ENCODE results near the gene SCNN1B. TPM values are rescaled to one million over a fixed set of nuclear protein-coding genes. Genes with fewer than 3 reads are reported as not detected.
"Not testable (repeated sequence)": the region's sequence is repeated elsewhere in the genome, so short reads cannot be mapped to it uniquely, and the experiment has no call there.

Gene SCNN1B
- total RNA-seq, 1 experiment from 2014 or later: not detected

- ChIA-PET POLR2A (no interaction called here), CTCF (interaction anchor here (0.6 kb wide), 1 partner anchor 52 kb away, joined by 6 read pairs; no protein-coding TSS in a partner anchor)
- BruUV-seq (replicated peaks): no TSS peak
- H3K9me3 ChIP-seq: no peaks in the 10 kb centered on the region
- intact Hi-C loops (cut with micrococcal nuclease; ENCODE audit: unreplicated experiment): no loop called here
- H3K27me3 ChIP-seq (replicated peaks; ENCODE audit: control insufficient read depth, insufficient read depth, low read length): no peaks in the 10 kb centered on the region
- no peak overlapping the region for H3K4me3 ChIP-seq (ENCODE audit: low read depth, low read length)
- no peaks in the 10 kb centered on the region for H3K4me1 ChIP-seq
- Mint-ChIP-seq H3K36me3 (ENCODE audit: insufficient read depth, unreplicated experiment) (no peaks in the 10 kb centered on the region), H3K4me3 (ENCODE audit: unreplicated experiment) (no peak overlapping the region), H3K4me1 (ENCODE audit: low read depth, unreplicated experiment) (no peaks in the 10 kb centered on the region), H3K9me3 (ENCODE audit: unreplicated experiment) (no peaks in the 10 kb centered on the region), H3K27ac (ENCODE audit: unreplicated experiment) (no peak overlapping the region), H3K27me3 (ENCODE audit: insufficient read depth, unreplicated experiment) (peaks cover 15% of the 10 kb centered on the region)
- H3K36me3 ChIP-seq (ENCODE audit: control insufficient read depth, insufficient read depth, low read length): no peaks in the 10 kb centered on the region
- TF ChIP-seq, protein P1, sequence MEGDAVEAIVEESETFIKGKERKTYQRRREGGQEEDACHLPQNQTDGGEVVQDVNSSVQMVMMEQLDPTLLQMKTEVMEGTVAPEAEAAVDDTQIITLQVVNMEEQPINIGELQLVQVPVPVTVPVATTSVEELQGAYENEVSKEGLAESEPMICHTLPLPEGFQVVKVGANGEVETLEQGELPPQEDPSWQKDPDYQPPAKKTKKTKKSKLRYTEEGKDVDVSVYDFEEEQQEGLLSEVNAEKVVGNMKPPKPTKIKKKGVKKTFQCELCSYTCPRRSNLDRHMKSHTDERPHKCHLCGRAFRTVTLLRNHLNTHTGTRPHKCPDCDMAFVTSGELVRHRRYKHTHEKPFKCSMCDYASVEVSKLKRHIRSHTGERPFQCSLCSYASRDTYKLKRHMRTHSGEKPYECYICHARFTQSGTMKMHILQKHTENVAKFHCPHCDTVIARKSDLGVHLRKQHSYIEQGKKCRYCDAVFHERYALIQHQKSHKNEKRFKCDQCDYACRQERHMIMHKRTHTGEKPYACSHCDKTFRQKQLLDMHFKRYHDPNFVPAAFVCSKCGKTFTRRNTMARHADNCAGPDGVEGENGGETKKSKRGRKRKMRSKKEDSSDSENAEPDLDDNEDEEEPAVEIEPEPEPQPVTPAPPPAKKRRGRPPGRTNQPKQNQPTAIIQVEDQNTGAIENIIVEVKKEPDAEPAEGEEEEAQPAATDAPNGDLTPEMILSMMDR (IDR thresholded peaks at IDR 0.05; ENCODE audit: insufficient read depth in 1 of 2, low read depth in 1 of 2, low read length in 1 of 2, severe bottlenecking in 1 of 2, unreplicated experiment in 1 of 2): no peak
- no peak for DNase-seq
Observed at GRCh38 chr16:23379707-23380106, 77.6 kb downstream of the SCNN1B start.

DNA sequence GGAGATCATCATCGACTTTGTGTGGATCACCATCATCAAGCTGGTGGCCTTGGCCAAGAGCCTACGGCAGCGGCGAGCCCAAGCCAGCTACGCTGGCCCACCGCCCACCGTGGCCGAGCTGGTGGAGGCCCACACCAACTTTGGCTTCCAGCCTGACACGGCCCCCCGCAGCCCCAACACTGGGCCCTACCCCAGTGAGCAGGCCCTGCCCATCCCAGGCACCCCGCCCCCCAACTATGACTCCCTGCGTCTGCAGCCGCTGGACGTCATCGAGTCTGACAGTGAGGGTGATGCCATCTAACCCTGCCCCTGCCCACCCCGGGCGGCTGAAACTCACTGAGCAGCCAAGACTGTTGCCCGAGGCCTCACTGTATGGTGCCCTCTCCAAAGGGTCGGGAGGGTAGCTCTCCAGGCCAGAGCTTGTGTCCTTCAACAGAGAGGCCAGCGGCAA lies 78.4 kb downstream of the SCNN1B start:
- no peaks in the 10 kb centered on the region for H3K9me3 Mint-ChIP-seq (ENCODE audit: unreplicated experiment)
- no TSS peak for BruUV-seq (replicated peaks)
- H3K27ac Mint-ChIP-seq (ENCODE audit: unreplicated experiment): no peak overlapping the region
- peaks cover 15% of the 10 kb centered on the region for H3K27me3 Mint-ChIP-seq (ENCODE audit: insufficient read depth, unreplicated experiment)
- Histone ChIP-seq H3K4me1 (no peaks in the 10 kb centered on the region), H3K4me3 (ENCODE audit: low read depth, low read length) (no peak overlapping the region), H3K9me3 (no peaks in the 10 kb centered on the region), H3K27me3 (replicated peaks; ENCODE audit: control insufficient read depth, insufficient read depth, low read length) (no peaks in the 10 kb centered on the region), H3K36me3 (ENCODE audit: control insufficient read depth, insufficient read depth, low read length) (no peaks in the 10 kb centered on the region)
- H3K4me1 Mint-ChIP-seq (ENCODE audit: low read depth, unreplicated experiment): no peaks in the 10 kb centered on the region
- intact Hi-C loops (cut with micrococcal nuclease; ENCODE audit: unreplicated experiment): no loop called here
- ChIA-PET CTCF (no interaction called here), POLR2A (no interaction called here)
- H3K4me3 Mint-ChIP-seq (ENCODE audit: unreplicated experiment): no peak overlapping the region
- TF ChIP-seq, protein P1 (IDR thresholded peaks at IDR 0.05; ENCODE audit: insufficient read depth in 1 of 2, low read depth in 1 of 2, low read length in 1 of 2, severe bottlenecking in 1 of 2, unreplicated experiment in 1 of 2): no peak
- no peaks in the 10 kb centered on the region for H3K36me3 Mint-ChIP-seq (ENCODE audit: insufficient read depth, unreplicated experiment)
- no peak for DNase-seq

DNA sequence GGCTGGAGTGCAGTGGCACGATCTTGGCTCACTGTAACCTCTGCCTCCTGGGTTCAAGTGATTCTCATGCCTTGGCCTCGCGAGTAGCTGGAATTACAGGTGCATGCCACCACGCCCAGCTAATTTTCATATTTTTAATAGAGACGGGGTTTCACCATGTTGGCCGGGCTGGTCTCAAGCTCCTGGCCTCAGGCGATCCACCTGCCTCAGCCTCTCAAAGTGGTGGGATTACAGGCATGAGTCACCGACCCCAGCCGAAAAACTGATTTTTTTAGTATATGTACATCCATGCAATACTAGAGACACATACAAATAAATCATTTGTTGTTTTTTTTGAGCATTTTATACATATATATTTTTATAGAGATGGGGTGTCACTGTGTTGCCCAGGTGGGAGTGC lies 79.6 kb downstream of the SCNN1B start:
- H3K4me3 Mint-ChIP-seq (ENCODE audit: unreplicated experiment); DNase-seq; H3K27ac Mint-ChIP-seq (ENCODE audit: unreplicated experiment); POLR2A ChIA-PET; H3K9me3 Mint-ChIP-seq (ENCODE audit: unreplicated experiment); BruUV-seq (replicated peaks); H3K36me3 Mint-ChIP-seq (ENCODE audit: insufficient read depth, unreplicated experiment); CTCF ChIA-PET; H3K4me3 ChIP-seq (ENCODE audit: low read depth, low read length); H3K9me3 ChIP-seq; H3K36me3 ChIP-seq (ENCODE audit: control insufficient read depth, insufficient read depth, low read length); H3K4me1 Mint-ChIP-seq (ENCODE audit: low read depth, unreplicated experiment); intact Hi-C loops (cut with micrococcal nuclease; ENCODE audit: unreplicated experiment); H3K4me1 ChIP-seq; H3K27me3 ChIP-seq (replicated peaks; ENCODE audit: control insufficient read depth, insufficient read depth, low read length): not testable (repeated sequence)
- peaks cover 15% of the 10 kb centered on the region for H3K27me3 Mint-ChIP-seq (ENCODE audit: insufficient read depth, unreplicated experiment)

DNA sequence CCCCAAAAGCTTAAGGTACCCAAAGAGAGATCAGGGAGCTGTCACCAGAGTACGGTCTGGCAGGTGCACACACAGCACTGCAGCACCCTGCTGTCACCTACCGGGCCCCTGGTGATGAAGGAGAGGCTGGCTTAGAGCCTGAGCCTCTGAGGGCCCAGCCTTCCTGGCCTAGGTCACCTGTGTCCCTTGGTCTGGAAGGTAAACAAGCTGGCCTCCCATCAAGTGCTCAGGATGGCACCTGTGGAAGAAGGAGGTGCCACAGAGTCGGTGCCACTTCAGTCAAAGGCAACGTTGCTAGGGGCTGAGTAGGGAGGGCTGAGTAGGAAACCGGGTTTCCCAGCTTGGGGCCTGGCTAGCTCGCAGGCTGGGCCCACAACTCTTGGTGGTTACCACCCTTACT lies 80.2 kb downstream of the SCNN1B start:
- intact Hi-C loops (cut with micrococcal nuclease; ENCODE audit: unreplicated experiment): no loop called here
- H3K27me3 Mint-ChIP-seq (ENCODE audit: insufficient read depth, unreplicated experiment): peaks cover 15% of the 10 kb centered on the region
- Histone ChIP-seq H3K4me1 (no peaks in the 10 kb centered on the region), H3K36me3 (ENCODE audit: control insufficient read depth, insufficient read depth, low read length) (no peaks in the 10 kb centered on the region), H3K4me3 (ENCODE audit: low read depth, low read length) (no peak overlapping the region), H3K9me3 (no peaks in the 10 kb centered on the region), H3K27me3 (replicated peaks; ENCODE audit: control insufficient read depth, insufficient read depth, low read length) (no peaks in the 10 kb centered on the region)
- ChIA-PET POLR2A (no interaction called here), CTCF (no interaction called here)
- H3K9me3 Mint-ChIP-seq (ENCODE audit: unreplicated experiment): no peaks in the 10 kb centered on the region
- no peaks in the 10 kb centered on the region for H3K36me3 Mint-ChIP-seq (ENCODE audit: insufficient read depth, unreplicated experiment)
- no peak overlapping the region for H3K4me3 Mint-ChIP-seq (ENCODE audit: unreplicated experiment)
- TF ChIP-seq, protein P1 (IDR thresholded peaks at IDR 0.05; ENCODE audit: insufficient read depth in 1 of 2, low read depth in 1 of 2, low read length in 1 of 2, severe bottlenecking in 1 of 2, unreplicated experiment in 1 of 2): no peak
- H3K27ac Mint-ChIP-seq (ENCODE audit: unreplicated experiment): no peak overlapping the region
- no TSS peak for BruUV-seq (replicated peaks)
- no peaks in the 10 kb centered on the region for H3K4me1 Mint-ChIP-seq (ENCODE audit: low read depth, unreplicated experiment)
- no peak for DNase-seq
